ENCODE data around the gene ZFYVE28.

ZFYVE28 gene

GRCh38 chr4:2324891-2325290, 93.6 kb downstream of the ZFYVE28 start:
- Histone ChIP-seq H3K4me3 (no peak overlapping the region), H3K27ac (no peak overlapping the region)

- no peak overlapping the region for H3K27ac ChIP-seq
- H3K4me3 ChIP-seq = no peak overlapping the region
These were observed 95.6 kb downstream of the ZFYVE28 start for GRCh38 chr4:2322841-2323240.

- Histone ChIP-seq H3K27ac (no peak overlapping the region), H3K4me3 (no peak overlapping the region)
These were observed 96.2 kb downstream of the ZFYVE28 start for GRCh38 chr4:2322227-2322626.

- H3K27ac ChIP-seq = no peak overlapping the region
These were observed 96.9 kb downstream of the ZFYVE28 start for GRCh38 chr4:2321279-2322196.

GRCh38 chr4:2320746-2321145, 97.7 kb downstream of the ZFYVE28 start:
- no peak overlapping the region for H3K4me3 ChIP-seq
- no peak overlapping the region for H3K27ac ChIP-seq

More at GRCh38 chr4:2321279-2322196, 96.9 kb downstream of the ZFYVE28 start:
- H3K4me3 ChIP-seq = no peak overlapping the region

GRCh38 chr4:2320152-2320551, 98.3 kb downstream of the ZFYVE28 start:
- H3K4me3 ChIP-seq = no peak overlapping the region
- H3K27ac ChIP-seq = no peak overlapping the region

GRCh38 chr4:2318885-2319284, 99.6 kb downstream of the ZFYVE28 start:
- H3K27ac ChIP-seq = no peak overlapping the region
- no peak overlapping the region for H3K4me3 ChIP-seq

GRCh38 chr4:2318476-2318875, 100.0 kb downstream of the ZFYVE28 start:
- Histone ChIP-seq H3K27ac (no peak overlapping the region), H3K4me3 (no peak overlapping the region)

GRCh38 chr4:2313366-2313765, 105.1 kb downstream of the ZFYVE28 start:
- H3K4me3 ChIP-seq = no peak overlapping the region
- no peak overlapping the region for H3K27ac ChIP-seq

GRCh38 chr4:2306773-2307410, 111.6 kb downstream of the ZFYVE28 start:
- no peak overlapping the region for H3K4me3 ChIP-seq
- no peak overlapping the region for H3K27ac ChIP-seq

GRCh38 chr4:2305766-2306501, 112.5 kb downstream of the ZFYVE28 start:
- Histone ChIP-seq H3K27ac (no peak overlapping the region), H3K4me3 (no peak overlapping the region)

- no peak overlapping the region for H3K27ac ChIP-seq
- H3K4me3 ChIP-seq = no peak overlapping the region
These were observed 113.4 kb downstream of the ZFYVE28 start for GRCh38 chr4:2304877-2305561.

- no peak overlapping the region for H3K4me3 ChIP-seq
- H3K27ac ChIP-seq = no peak overlapping the region
These were observed 114.0 kb downstream of the ZFYVE28 start for GRCh38 chr4:2304321-2304876.

- Histone ChIP-seq H3K27ac (no peak overlapping the region), H3K4me3 (no peak overlapping the region)
These were observed 114.6 kb downstream of the ZFYVE28 start for GRCh38 chr4:2303686-2304320.

GRCh38 chr4:2303121-2303685, 115.2 kb downstream of the ZFYVE28 start:
- Histone ChIP-seq H3K27ac (no peak overlapping the region), H3K4me3 (no peak overlapping the region)

- Histone ChIP-seq H3K27ac (no peak overlapping the region), H3K4me3 (no peak overlapping the region)
These were observed 115.9 kb downstream of the ZFYVE28 start for GRCh38 chr4:2302387-2303119.

- H3K4me3 ChIP-seq = no peak overlapping the region
- H3K27ac ChIP-seq = no peak overlapping the region
These were observed 116.6 kb downstream of the ZFYVE28 start for GRCh38 chr4:2301806-2302205.

- H3K27ac ChIP-seq = no peak overlapping the region
- no peak overlapping the region for H3K4me3 ChIP-seq
These were observed 117.2 kb downstream of the ZFYVE28 start for GRCh38 chr4:2301225-2301642.

Measured in skin epidermis (tissue), 12 donors.